NCI-H1105 (cell line): ENCODE data around the gene GTSE1.

Experiments
- DNase-seq: peaks from one replicate; lab custom pipeline; 2025; lab: John Stamatoyannopoulos, UW

GTSE1 gene

DNA sequence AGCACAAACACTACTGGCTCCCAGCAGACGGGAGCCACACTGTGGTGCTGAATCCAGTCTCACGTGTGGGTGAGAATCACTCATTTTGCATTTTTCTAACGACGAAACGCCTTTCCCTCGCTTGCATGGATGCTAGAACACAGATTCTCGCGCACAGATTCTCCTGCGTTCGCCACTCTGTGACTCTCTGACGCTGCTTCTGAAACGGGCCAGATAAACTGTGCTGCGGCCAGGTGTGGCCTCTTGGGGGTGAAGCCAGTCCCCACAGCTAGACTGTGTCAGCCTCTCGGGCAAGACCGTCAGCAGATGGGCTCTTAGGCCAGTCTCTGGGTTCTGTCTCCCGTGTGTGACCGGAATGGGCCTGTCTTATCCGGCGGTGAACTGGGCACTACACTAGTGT, 83.4 kb downstream of the GTSE1 start:
- no peak for DNase-seq
